ENCODE measurements around the gene OGFR. TPM values are rescaled to one million over a fixed set of nuclear protein-coding genes. Genes with fewer than 3 reads are reported as not detected.
A peak's percentile ranks its signal among the peaks of the same experiment; 100 is the strongest.

OGFR gene
- total RNA-seq, 1 experiment from 2014 or later: 31.0 TPM

GRCh38 chr20:62838128-62838891 lies 33.7 kb downstream of the OGFR start:
- H3K9me3 Mint-ChIP-seq (ENCODE audit: unreplicated experiment): no peaks in the 10 kb centered on the region
- H3K4me1 Mint-ChIP-seq (ENCODE audit: insufficient read depth, unreplicated experiment): peaks cover 7% of the 10 kb centered on the region
- no peak overlapping the region for H3K27ac Mint-ChIP-seq (ENCODE audit: low read depth, unreplicated experiment)
- peaks cover 5% of the 10 kb centered on the region for H3K36me3 Mint-ChIP-seq (ENCODE audit: insufficient read depth, unreplicated experiment)
- TF ChIP-seq CTCF (IDR thresholded peaks at IDR 0.05; ENCODE audit: unreplicated experiment): no peak
- POLR2A ChIA-PET: interaction anchor here (1.0 to 1.2 kb wide), 2 partner anchors 19 to 46 kb away, joined by 3 read pairs; no protein-coding TSS in a partner anchor
- H3K4me3 Mint-ChIP-seq (ENCODE audit: unreplicated experiment): no peak overlapping the region
- intact Hi-C loops (cut with micrococcal nuclease): no loop called here
- H3K27me3 Mint-ChIP-seq (ENCODE audit: insufficient read depth, unreplicated experiment): no peaks in the 10 kb centered on the region
- peak; percentile 90 for DNase-seq (ENCODE audit: unreplicated experiment)
- BruUV-seq (replicated peaks): no TSS peak
- CTCF ChIA-PET: interaction anchor here (0.6 kb wide), 1 partner anchor 385 kb away, joined by 3 read pairs; no protein-coding TSS in a partner anchor

GRCh38 chr20:62839261-62839660 lies 34.6 kb downstream of the OGFR start:
- TF ChIP-seq CTCF (IDR thresholded peaks at IDR 0.05; ENCODE audit: unreplicated experiment): no peak
- no peaks in the 10 kb centered on the region for H3K27me3 Mint-ChIP-seq (ENCODE audit: insufficient read depth, unreplicated experiment)
- H3K9me3 Mint-ChIP-seq (ENCODE audit: unreplicated experiment): no peaks in the 10 kb centered on the region
- peaks cover 5% of the 10 kb centered on the region for H3K36me3 Mint-ChIP-seq (ENCODE audit: insufficient read depth, unreplicated experiment)
- no peak overlapping the region for H3K4me3 Mint-ChIP-seq (ENCODE audit: unreplicated experiment)
- DNase-seq (ENCODE audit: unreplicated experiment): no peak
- peaks cover 15% of the 10 kb centered on the region for H3K4me1 Mint-ChIP-seq (ENCODE audit: insufficient read depth, unreplicated experiment)
- no TSS peak for BruUV-seq (replicated peaks)
- intact Hi-C loops (cut with micrococcal nuclease): no loop called here
- ChIA-PET CTCF (interaction anchor here (0.6 kb wide), 1 partner anchor 384 kb away, joined by 3 read pairs; no protein-coding TSS in a partner anchor), POLR2A (interaction anchor here (0.6 to 1.2 kb wide), 4 partner anchors 20 to 45 kb away, joined by 3 to 5 read pairs (median 3); no protein-coding TSS in a partner anchor)
- no peak overlapping the region for H3K27ac Mint-ChIP-seq (ENCODE audit: low read depth, unreplicated experiment)

GRCh38 chr20:62839816-62840215 lies 35.2 kb downstream of the OGFR start:
- Mint-ChIP-seq H3K27me3 (ENCODE audit: insufficient read depth, unreplicated experiment) (no peaks in the 10 kb centered on the region), H3K9me3 (ENCODE audit: unreplicated experiment) (no peaks in the 10 kb centered on the region), H3K27ac (ENCODE audit: low read depth, unreplicated experiment) (no peak overlapping the region), H3K36me3 (ENCODE audit: insufficient read depth, unreplicated experiment) (peaks cover 6% of the 10 kb centered on the region), H3K4me3 (ENCODE audit: unreplicated experiment) (no peak overlapping the region), H3K4me1 (ENCODE audit: insufficient read depth, unreplicated experiment) (peaks cover 15% of the 10 kb centered on the region)
- ChIA-PET CTCF (no interaction called here), POLR2A (no interaction called here)
- no peak for DNase-seq (ENCODE audit: unreplicated experiment)
- no TSS peak for BruUV-seq (replicated peaks)
- no peak for TF ChIP-seq CTCF (IDR thresholded peaks at IDR 0.05; ENCODE audit: unreplicated experiment)
- intact Hi-C loops (cut with micrococcal nuclease): no loop called here

- no peak for TF ChIP-seq CTCF (IDR thresholded peaks at IDR 0.05; ENCODE audit: unreplicated experiment)
- Mint-ChIP-seq H3K36me3 (ENCODE audit: insufficient read depth, unreplicated experiment) (peaks cover 7% of the 10 kb centered on the region), H3K4me3 (ENCODE audit: unreplicated experiment) (no peak overlapping the region), H3K4me1 (ENCODE audit: insufficient read depth, unreplicated experiment) (peaks cover 15% of the 10 kb centered on the region), H3K9me3 (ENCODE audit: unreplicated experiment) (no peaks in the 10 kb centered on the region), H3K27me3 (ENCODE audit: insufficient read depth, unreplicated experiment) (no peaks in the 10 kb centered on the region), H3K27ac (ENCODE audit: low read depth, unreplicated experiment) (no peak overlapping the region)
- ChIA-PET POLR2A (no interaction called here), CTCF (interaction anchor here (0.6 to 1.4 kb wide), 2 partner anchors 132 to 169 kb away, joined by 3 to 6 read pairs; no protein-coding TSS in a partner anchor)
- BruUV-seq (replicated peaks): no TSS peak
- DNase-seq (ENCODE audit: unreplicated experiment): no peak
- intact Hi-C loops (cut with micrococcal nuclease): no loop called here
These were observed 35.9 kb downstream of the OGFR start for GRCh38 chr20:62840244-62841197.
